Measurements from ENCODE around the gene MTSS2. TPM values are rescaled to one million over a fixed set of nuclear protein-coding genes. Genes with fewer than 3 reads are reported as not detected.

MTSS2 gene
- total and polyA plus RNA-seq, 2 experiments from 2014 or later = 16.5 to 19.6 TPM

DNA sequence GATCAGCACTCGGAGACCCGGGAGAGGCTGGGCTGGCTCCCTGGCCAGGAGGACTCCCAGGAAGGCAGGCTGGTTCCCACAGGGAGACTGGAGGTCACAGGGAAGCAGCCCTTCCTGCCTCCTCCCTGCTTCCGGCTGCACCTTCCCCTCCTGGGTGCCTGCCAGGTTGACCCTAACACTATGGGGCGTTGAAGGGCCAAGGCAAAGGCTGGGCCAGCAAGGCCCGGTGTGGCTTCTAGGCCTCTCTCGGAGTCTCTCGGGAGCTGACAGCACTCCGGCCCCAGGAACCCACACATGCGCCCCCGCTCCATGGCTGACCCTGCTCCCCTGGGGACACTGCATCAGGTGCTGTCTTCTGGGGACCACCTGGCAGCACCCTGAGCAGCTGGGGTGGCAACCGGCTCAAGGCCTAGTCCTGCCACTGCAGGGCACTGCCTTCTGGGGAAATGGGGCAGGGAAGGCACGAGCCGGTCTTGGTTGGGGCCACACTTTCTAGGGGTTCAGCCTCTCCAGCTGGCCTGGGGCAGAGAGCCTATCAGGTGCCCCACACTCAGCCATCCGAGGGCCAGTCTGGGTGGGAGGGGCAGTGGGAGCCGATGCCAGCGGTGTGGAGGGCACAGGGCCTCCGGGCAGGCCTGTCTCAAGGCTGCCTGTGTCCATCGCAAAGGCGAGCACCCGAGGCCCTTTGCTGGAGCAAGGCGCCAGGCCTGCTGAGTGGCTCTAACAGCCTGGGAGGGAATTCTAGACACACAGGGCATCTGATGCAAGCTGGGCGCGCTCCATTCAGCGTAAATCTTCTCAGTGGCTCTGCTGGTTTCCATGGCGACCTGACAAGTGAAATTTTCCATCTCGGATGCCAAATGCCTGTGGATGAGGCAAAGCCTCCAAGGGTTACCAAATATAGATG, 5.6 kb upstream of the MTSS2 start:
- Histone ChIP-seq H3K79me2 (no peaks in the 10 kb centered on the region), H3K36me3 (replicated peaks; ENCODE audit: insufficient read depth, low read depth) (no peaks in the 10 kb centered on the region), H3K9me2 (replicated peaks; ENCODE audit: insufficient read depth) (no peaks in the 10 kb centered on the region), H3K4me3 (no peak overlapping the region), H3K4me1 (ENCODE audit: insufficient read depth) (peaks cover 76% of the 10 kb centered on the region), H3K9me3 (ENCODE audit: low read depth) (no peaks in the 10 kb centered on the region), H3K27me3 (no peaks in the 10 kb centered on the region), H4K20me1 (ENCODE audit: insufficient read depth, poor library complexity, severe bottlenecking) (no peaks in the 10 kb centered on the region), H2AFZ (no peak overlapping the region), H3K27ac (peak overlapping the region; percentile 92), H3K4me2 (no peak overlapping the region)
- DNase-seq (ENCODE audit: low spot score) = peak; percentile 94
- TF ChIP-seq EZH2 (IDR thresholded peaks at IDR 0.05; ENCODE audit: borderline replicate concordance) = no peak
- TF ChIP-seq, protein P1, sequence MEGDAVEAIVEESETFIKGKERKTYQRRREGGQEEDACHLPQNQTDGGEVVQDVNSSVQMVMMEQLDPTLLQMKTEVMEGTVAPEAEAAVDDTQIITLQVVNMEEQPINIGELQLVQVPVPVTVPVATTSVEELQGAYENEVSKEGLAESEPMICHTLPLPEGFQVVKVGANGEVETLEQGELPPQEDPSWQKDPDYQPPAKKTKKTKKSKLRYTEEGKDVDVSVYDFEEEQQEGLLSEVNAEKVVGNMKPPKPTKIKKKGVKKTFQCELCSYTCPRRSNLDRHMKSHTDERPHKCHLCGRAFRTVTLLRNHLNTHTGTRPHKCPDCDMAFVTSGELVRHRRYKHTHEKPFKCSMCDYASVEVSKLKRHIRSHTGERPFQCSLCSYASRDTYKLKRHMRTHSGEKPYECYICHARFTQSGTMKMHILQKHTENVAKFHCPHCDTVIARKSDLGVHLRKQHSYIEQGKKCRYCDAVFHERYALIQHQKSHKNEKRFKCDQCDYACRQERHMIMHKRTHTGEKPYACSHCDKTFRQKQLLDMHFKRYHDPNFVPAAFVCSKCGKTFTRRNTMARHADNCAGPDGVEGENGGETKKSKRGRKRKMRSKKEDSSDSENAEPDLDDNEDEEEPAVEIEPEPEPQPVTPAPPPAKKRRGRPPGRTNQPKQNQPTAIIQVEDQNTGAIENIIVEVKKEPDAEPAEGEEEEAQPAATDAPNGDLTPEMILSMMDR (IDR thresholded peaks at IDR 0.05; ENCODE audit: poor library complexity) = no peak
- no peak for TF ChIP-seq EZH2phosphoT487 (IDR thresholded peaks at IDR 0.05; ENCODE audit: low read depth, severe bottlenecking, unreplicated experiment)
- WGBS (ENCODE audit: low lambda C conversion rate, missing lambda C conversion rate) = 75% methylated on average over 26 of the region's 26 CpGs

DNA sequence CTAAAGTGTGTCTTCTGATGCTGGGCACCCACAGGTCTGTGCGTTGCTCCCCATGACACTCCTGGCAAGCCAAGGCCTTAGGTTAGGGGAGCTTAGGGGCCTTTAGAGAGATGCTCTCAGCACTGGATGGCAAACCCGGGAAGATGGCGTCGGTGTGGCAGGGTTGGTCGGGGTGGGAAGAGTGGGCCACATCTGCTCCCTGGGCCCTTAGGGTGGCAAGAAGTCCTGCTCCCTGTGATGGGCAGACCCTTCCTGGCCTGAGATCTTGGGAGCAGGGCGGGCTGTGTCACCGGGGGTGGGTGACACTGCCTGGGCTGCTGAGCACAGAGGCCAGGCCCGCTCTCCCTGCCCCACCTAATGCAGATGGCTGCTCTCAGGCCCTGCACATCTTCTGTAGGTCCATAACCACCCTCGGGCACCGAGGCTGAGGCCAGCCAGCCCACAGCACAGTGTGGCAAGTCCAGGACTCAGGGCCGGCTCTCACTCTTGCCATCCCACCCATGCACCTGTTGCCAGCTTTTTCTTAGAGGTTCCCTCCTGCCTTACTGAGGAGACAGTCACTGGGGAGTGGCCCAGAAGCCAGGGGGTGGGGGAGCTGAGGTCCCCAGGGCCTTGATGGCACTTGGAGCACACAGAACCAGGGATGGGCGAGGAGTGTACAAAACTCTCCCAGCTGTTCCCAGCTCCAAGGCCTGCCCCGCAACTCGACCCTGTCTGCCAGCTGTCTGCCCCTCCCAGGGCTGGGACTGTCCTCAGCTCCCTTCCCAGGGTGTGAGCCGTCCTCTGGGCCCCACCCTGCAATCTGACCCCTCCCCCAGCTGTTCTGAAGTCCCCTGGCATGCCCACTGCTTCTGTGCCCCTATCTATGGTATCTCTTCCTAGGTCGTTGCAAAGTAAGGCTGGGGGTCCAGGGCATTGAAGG, 4.4 kb upstream of the MTSS2 start:
- Histone ChIP-seq H3K27me3 (no peaks in the 10 kb centered on the region), H2AFZ (no peak overlapping the region), H3K4me2 (no peak overlapping the region), H3K4me3 (no peak overlapping the region), H4K20me1 (ENCODE audit: insufficient read depth, poor library complexity, severe bottlenecking) (no peaks in the 10 kb centered on the region), H3K36me3 (replicated peaks; ENCODE audit: insufficient read depth, low read depth) (no peaks in the 10 kb centered on the region), H3K79me2 (peaks cover 2% of the 10 kb centered on the region), H3K27ac (peak overlapping the region; percentile 89), H3K9me2 (replicated peaks; ENCODE audit: insufficient read depth) (no peaks in the 10 kb centered on the region), H3K9me3 (ENCODE audit: low read depth) (no peaks in the 10 kb centered on the region), H3K4me1 (ENCODE audit: insufficient read depth) (peaks cover 73% of the 10 kb centered on the region)
- WGBS (ENCODE audit: low lambda C conversion rate, missing lambda C conversion rate) = 89% methylated on average over 16 of the region's 16 CpGs
- no peak for DNase-seq (ENCODE audit: low spot score)
- TF ChIP-seq, protein P1 (IDR thresholded peaks at IDR 0.05; ENCODE audit: poor library complexity) = no peak
- TF ChIP-seq EZH2phosphoT487 (IDR thresholded peaks at IDR 0.05; ENCODE audit: low read depth, severe bottlenecking, unreplicated experiment) (no peak), EZH2 (IDR thresholded peaks at IDR 0.05; ENCODE audit: borderline replicate concordance) (no peak)

DNA sequence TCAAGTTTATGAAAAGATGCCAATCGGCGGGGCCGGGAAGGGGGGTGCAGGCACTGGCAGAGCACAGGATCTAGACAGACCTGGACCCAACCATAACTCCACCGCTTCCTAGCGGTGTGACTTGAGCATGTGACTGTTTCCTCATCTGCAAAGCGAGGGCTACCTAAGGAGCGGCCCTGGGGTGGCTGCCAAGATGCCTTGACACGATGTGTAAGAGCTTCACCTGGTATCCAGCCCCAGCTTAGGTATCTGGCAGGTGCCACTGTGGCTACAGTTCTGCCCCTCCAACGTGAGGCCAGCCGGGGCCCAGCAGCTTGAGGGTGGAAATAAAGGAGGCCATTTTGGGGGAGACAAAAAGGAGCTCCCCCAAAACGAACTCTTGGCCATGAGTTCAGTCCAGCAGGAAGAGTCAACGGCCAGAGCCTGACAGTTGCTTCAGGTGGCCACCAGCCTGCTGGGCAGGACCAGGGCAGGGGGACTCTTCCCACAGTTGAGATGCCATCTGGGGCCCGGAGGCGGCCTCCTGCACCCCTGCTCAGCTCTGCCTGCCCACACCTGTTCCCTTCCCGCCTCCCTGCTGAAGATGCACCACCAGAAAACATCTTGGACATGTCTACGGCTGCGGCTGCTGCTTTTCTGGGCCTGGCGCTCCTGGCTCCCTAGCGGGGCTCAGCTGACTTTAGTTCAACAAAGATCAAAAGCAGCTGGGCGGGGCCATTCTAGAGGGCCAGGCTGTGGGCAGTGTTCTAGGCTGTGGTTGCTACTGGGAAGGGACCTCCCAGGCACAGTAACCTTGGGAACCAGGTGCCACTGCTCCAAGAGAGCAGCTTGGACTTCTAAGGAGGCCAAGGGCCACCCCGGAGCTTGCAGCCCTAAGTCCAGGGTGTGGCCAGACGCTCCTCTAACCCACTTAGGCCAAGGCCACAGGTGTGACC, 3.4 kb upstream of the MTSS2 start:
- Histone ChIP-seq H3K27ac (peak overlapping the region; percentile 93), H3K4me3 (no peak overlapping the region), H3K9me2 (replicated peaks; ENCODE audit: insufficient read depth) (no peaks in the 10 kb centered on the region), H3K27me3 (no peaks in the 10 kb centered on the region), H3K4me1 (ENCODE audit: insufficient read depth) (peaks cover 76% of the 10 kb centered on the region), H3K36me3 (replicated peaks; ENCODE audit: insufficient read depth, low read depth) (no peaks in the 10 kb centered on the region), H3K4me2 (no peak overlapping the region), H4K20me1 (ENCODE audit: insufficient read depth, poor library complexity, severe bottlenecking) (peaks cover 7% of the 10 kb centered on the region), H3K9me3 (ENCODE audit: low read depth) (no peaks in the 10 kb centered on the region), H3K79me2 (peaks cover 12% of the 10 kb centered on the region), H2AFZ (no peak overlapping the region)
- DNase-seq (ENCODE audit: low spot score) = no peak
- TF ChIP-seq EZH2phosphoT487 (IDR thresholded peaks at IDR 0.05; ENCODE audit: low read depth, severe bottlenecking, unreplicated experiment) = no peak
- TF ChIP-seq, protein P1 (IDR thresholded peaks at IDR 0.05; ENCODE audit: poor library complexity) = no peak
- no peak for TF ChIP-seq EZH2 (IDR thresholded peaks at IDR 0.05; ENCODE audit: borderline replicate concordance)
- 94% methylated on average over 22 of the region's 22 CpGs for WGBS (ENCODE audit: low lambda C conversion rate, missing lambda C conversion rate)

Data from hepatocyte (in vitro differentiated cells).